Measurements from ENCODE around the gene RNF167. TPM values are rescaled to one million over a fixed set of nuclear protein-coding genes. Genes with fewer than 3 reads are reported as not detected.

The RNF167 gene
- total RNA-seq, 1 donor from 2014 or later = 76.5 TPM

DNA sequence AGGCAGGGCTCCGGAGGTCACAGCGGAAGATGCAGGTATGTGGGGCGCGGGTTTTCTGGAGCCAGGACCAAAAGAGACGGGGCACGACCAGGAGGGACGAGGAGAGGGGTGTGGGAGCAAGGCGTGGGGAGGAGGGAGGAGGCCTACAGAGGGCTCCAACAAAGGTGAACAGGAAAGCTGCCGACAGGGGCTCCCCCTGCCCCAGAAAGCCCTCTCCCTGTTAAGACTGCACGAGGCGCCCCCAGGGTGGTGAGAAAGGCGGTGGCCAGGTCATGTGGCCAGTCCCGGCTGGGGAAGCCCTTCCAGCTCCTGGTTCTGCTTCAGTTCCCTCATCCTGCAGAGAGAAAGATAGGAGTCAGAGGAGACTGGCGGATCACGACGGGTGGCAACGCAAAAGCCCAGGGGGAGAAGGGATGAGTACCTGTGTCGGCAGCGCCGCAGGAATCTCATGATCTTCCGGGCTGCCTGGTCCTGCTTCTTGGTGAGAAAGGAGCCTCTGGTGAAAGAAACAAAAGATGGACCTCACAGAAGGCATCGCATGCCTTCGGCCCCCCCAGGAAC is 28.5 kb downstream of the RNF167 start:
- DNase-seq (ENCODE audit: low spot score) (no peak), ATAC-seq (no peak)
- intact Hi-C loops (cut with DNase I) = no loop called here

DNA sequence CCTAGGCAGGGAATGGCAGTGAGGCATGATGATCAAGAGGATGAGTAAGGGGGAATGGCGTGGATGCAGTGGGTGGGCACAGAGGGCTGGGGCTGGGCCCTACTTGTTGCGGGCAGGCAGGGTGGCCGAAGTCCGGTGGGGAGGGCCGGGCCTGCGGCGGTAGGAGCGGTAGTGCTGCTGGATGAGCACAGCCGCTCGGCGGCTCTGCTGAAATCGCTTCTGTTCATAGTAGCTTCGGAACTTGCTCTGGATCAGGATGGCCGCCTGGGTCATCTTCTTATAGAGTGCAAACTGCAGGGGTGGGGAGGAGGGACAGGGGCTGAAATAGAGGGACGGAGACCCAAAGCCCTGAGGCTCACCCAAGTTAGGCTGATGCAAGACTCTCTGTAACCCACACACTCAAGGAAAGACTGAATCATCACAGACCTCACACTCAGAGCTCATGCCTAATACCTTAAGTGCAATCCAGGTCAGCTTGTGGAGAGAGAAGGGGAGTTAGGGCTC is 29.0 kb downstream of the RNF167 start:
- ATAC-seq (no peak), DNase-seq (ENCODE audit: low spot score) (no peak)
- intact Hi-C loops (cut with DNase I) = no loop called here

DNA sequence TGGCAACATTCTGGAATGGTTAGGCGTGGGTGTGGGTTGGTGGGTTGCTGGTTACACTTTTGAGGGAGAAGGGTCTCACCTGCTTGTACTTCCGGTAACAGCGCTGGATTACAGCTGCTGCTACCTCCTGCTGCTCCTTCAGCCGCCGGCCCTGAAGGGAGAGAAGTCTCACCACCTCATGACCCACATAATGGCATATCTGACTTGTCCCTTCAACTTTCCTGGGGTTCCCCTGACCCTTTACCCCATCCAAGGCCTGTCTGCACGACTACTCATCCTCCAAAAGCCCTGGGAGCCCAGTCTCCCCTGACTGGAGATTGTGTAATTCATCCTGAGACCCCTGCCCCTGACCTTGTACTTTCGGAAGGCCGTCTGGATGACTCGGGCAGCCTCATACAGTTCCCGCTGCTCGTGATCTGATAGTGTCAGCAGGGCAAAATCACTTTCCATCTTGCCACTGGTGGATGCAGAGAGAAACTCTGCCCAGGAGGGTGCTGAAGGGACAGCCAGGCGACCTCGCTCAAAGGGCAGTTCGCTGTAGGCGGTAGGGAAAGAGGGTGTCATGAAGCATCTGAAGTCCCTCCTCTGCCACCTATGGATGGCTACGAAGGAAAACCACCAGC is 29.6 kb downstream of the RNF167 start:
- intact Hi-C loops (cut with DNase I) = no loop called here
- ATAC-seq (no peak), DNase-seq (ENCODE audit: low spot score) (no peak)

DNA sequence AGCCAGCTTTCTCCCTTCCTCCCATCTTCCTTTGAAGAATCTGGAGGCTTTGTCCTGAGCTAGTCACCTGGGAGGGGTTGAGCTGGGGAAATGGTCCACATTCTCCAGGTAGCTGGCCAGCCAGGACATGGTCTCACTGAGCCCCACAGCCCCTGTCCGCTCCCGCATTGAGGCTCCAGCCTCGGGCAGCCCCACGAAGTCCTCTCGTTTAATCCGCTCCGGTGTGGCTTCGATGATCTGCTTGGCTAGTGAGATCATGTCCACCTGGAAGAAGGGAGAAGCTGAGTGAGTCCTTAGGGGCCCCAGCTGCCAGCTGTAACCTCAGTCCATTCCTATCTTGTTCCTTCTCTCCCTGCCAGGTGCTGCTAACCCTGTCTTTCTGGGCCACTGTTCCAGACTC is 30.2 kb downstream of the RNF167 start:
- intact Hi-C loops (cut with DNase I) = no loop called here
- DNase-seq (ENCODE audit: low spot score) (no peak), ATAC-seq (no peak)

DNA sequence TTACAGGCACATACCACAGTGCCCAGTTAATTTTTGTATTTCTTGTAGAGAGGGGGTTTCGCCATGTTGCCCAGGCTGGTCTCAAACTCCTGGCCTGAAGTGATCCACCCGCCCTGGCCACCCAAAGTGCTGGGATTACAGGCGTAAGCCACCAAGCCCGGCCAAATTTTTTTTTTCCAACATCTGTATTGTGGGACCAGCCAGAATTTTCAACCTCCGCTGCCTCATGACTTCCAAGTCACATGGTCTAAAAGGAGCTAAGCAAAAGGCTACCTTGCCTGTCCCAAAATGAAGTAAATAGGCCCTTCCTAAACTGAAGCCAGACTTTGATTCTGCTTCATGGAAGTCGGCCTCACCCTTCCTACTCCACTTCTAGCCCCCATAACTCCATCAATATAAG is 31.8 kb downstream of the RNF167 start:
- ATAC-seq = no peak
- intact Hi-C loops (cut with DNase I) = no loop called here
- DNase-seq (ENCODE audit: low spot score) = no peak

DNA sequence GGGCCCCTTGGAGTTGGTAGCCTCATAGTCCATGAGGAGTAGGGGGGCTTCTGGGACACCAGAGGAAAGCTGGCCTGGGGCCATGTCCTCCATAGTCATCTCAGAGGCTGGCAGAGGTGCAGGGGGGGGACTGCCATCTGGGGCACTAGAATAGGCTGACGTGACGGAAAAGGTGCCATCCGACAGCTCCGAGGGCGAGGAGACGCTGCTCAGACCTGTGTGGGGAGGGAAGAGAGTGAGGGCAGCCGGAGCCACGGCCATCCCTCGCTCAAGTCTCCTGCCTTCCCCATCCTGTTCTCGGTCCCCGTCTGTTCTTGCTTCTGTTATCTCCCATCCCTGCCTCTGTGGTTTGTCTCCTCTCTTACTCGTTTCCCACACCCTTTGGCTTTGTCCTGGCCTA is 32.3 kb downstream of the RNF167 start:
- ATAC-seq (no peak), DNase-seq (ENCODE audit: low spot score) (no peak)
- intact Hi-C loops (cut with DNase I) = no loop called here

DNA sequence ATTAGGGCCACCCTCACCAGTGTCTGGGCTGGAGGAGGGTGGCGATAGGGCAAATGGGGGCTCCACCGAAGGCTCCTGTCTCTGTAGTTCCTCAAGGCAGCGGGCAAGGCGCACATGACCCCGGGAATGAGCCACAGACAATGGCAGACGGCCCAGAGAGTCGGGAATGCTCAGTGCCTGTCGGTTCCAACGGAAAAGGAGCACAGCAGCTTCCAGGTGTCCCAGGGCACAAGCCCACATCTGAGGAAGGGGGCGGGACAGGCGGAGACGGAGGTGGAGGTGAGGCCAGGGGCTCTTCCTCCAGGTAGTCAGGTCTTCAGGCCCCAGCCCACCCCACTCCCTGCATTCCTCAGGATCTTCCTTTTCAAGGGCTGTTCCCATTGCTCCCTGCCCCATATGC is 32.7 kb downstream of the RNF167 start:
- intact Hi-C loops (cut with DNase I) = no loop called here
- ATAC-seq (no peak), DNase-seq (ENCODE audit: low spot score) (no peak)

DNA sequence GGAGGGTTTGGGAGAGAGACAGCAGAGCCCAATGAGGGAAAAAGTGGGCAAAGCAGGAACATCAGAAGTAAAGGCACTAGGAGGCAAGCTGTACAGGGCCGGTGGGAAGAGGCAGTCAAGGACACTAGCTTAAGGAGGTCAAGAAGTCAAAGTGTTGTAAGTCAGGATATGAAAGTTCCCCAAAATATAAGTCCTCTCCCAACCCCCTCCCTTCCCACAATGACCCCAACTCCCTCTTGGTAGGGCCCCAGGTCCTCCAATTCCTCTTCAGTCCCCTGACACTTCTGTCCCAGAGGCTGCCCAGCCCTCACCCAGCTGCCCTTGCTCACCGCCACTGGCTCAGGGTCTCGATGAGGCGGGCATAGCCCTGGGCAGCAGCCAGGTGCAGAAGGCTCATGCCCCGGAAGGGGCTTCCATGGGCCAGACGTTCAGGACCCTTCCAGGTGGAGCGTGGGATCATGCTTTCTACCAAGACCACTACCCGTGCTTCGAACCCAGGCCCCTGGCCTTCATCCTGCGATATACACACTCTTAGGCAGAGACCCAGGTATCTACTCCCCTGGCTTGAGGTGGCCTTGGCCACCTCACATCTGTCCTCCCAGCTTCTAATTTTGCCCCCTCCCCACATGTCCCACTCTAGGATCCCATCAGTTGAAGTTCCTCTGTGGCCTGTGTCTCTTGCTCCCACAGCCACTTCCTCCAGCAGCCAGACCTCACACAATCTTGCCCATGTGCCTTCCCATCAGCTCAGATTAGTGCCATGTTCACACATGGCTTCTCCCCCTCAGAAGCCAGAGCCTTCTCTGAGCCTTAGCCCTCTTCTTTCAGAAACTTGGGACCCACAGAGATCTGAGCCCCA is 33.4 kb downstream of the RNF167 start:
- intact Hi-C loops (cut with DNase I) = no loop called here
- ATAC-seq = no peak
- DNase-seq (ENCODE audit: low spot score) = no peak

DNA sequence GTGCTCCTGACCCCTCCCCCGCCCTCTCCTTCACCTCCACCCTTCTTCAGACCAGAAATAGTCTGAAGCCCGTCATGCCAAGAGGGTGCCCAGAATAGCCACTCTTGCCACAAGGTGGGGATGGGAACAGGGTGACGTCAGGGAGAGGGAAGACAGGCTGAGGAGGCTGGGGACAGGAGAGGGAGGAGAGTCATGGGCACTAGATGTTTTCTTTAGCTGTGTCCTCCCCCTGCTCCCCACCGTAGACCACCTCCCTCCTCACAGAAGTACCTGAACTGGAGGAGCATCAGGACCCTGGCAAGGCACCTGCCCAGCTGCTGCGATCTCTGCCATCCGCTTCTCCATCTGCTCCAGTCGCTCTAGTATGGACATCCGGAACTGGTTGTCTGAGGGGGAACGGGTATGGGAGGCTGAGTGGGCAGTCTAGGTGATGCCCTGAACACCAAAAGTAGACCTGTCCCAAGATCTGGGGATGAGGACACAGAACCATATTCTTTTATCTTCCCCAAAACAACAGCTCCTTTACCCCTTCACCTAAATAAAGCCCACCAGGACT is 34.1 kb downstream of the RNF167 start:
- intact Hi-C loops (cut with DNase I) = no loop called here
- no peak for DNase-seq (ENCODE audit: low spot score)
- no peak for ATAC-seq

DNA sequence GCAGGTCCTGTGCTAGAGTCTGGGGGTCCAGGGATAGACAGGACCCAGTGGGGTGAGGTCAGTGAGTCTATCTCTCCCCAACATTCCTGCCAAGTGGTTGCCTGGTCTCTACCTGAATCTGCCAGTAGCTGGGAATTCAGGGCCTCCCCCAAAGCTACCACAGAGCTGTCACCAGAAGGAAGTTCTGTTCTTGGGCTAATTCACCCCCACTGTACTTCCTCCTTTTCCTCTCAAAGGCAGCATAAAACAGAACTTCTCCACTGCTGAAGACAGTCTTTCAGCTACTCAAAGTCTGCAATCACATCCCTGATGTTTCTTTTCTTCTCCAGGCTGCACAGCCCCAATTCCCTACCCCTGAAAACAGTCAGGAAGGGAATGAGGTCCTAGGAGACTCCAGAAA is 38.7 kb downstream of the RNF167 start:
- ATAC-seq (no peak), DNase-seq (ENCODE audit: low spot score) (no peak)
- intact Hi-C loops (cut with DNase I) = no loop called here

DNA sequence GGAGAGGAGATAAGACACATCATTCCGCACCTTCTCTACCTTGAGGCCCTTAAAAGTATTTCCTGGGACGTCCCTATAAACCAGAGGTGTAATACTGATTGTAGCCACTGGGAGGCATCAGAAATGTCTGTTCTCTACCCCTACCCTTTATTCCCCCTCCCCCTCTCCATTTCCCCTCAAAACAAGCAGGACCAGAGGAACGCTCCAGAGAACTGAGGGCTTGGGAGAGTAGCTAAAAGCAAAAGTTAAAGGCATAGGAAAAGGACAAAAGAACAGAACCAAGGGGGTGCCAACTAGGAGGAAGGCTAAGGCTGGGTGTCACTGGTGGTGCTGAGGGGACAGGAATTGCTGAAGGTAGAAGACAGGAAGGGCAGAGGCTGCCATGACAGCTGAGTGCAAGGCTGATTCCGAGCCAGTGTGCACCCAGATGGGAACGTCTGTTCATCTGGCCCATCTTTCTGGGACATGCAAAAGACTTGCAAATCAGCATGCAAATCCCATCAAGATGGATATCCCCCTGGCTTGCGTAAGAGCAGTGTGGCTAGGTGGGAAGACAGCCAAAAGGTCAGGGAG is 40.7 kb downstream of the RNF167 start:
- ATAC-seq = peak; percentile 51
- intact Hi-C loops (cut with DNase I) = no loop called here

DNA sequence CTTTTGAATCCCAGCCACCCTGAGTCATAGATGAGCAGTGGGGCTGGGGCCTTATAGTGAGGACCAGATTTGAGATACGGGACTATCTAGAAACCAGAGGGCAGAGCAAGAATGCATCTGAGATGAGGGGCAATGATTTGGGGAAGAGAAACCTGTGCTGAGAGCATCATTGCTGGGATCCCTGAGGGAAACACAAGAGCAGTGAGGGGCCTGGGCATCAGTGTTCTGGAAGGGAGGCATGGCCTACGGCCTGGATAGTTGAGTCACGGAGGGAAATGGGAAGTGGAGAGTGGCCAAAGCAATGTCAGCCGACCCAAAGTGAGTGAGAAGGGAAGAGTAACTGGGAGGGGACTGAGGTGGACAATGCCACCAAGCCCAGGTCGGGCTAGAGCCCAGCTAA is 42.2 kb downstream of the RNF167 start:
- DNase-seq (ENCODE audit: low spot score) = no peak
- intact Hi-C loops (cut with DNase I) = no loop called here

More for the DNA sequence above, 40.7 kb downstream of the RNF167 start:
- DNase-seq (ENCODE audit: low spot score) = no peak

DNA sequence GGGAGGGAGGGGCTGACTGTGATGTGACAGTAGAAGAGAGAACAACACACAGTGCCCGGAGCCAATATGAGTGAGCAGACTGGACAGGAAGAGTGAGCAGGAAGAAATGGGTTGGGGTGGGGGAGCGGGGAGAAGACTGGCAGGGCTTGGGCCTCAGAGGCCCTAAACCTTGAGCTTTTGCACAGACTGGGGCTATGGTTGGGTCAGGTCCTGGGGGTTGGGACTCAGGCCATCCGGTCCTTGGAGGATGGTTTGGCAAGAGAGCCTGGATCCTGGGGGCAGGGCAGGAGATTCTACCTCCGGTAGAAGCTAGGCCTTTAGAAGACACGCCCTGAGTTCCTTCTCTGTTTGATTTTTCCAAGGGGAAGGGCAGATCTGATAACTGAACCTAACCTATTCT is 46.3 kb downstream of the RNF167 start:
- intact Hi-C loops (cut with DNase I) = no loop called here
- DNase-seq (ENCODE audit: low spot score) (no peak), ATAC-seq (peak; percentile 2)

More for the DNA sequence above, 42.2 kb downstream of the RNF167 start:
- ATAC-seq = no peak

DNA sequence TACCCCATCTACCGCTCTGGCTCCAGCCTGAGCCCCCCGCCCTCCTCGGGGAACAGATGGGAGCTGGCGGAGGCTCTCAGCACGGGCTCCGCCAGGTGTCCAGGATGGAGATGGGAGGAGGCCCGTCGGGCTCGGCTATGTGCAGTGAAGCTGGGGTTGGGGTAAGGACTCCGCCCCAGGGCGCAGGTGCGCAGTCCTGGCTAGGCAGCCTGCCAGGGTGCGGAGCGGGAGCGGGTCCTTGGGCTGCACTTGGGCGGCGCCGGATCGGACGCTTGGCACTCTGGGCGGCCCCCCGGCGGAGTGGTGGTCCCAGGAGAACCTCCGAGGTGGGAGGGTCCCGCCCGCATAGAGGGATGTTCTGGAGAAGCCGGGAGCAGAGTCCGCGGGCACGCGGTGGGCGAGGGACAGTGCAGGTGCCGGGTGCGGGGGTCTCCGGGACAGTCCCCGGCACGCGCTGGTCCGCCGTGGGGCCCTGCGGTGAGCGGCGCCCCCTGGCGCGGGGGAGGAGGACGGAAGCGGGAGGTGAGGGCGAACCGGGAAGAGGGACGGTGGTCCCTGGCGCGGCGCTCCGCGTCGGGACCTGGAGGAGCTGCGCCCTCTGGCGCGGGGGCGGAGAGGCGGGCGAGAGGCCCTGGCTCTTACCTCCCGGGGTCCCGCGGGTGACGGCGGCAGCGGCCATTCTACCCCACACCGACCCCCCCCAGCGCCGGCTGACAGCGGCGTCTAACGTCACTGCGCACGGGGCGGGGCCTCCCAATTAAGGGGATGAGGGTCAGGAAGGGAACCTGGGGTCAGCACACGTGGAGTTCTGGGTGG is 47.1 kb downstream of the RNF167 start, which contains the start of gene CAMTA2:
CAMTA2 (minus strand) TSS at position 725 of the 816 bp plus-strand sequence. CDS start 1,453 bp downstream, outside the sequence.
- peak; percentile 97 for ATAC-seq
- DNase-seq (ENCODE audit: low spot score) = peak; percentile 96
- intact Hi-C loops (cut with DNase I) = no loop called here

DNA sequence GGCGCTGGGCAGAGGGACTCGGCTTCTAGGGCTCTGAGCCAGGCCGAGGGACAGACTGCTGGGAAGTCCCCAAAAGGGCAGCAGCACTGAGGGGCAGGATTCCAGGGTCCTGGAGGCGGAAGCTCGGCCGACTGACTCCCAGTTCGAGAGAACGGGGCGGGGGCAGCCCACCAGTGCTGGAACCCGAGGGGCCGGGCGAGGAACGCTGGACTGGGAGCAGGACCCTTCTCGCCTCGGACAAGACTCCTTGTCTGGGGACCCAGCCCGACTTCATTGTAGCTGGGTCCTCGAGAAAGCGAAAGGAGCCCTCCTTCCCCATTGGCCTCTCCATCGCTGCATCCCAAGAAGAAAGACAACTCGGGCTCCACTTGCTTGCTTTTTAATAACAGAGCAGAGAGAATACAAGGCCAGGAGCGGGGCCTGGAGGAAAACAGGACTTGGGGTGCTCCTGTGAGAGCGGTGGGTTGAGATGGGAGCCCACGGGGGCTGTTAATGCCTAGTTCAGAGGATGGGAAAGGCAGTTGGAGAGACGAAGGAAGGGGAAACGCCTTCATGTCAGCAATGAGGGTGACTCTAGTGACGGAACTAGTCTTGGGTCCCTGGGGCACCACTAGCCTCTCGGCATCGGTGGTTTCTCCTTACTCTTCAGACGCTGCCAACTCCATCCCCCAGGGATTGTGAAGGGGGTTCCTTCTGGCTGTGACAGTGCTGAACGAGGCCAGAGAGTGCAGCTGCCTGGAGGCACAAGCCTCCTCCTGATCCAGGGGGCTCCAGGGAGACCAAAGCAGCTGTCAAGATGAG is 47.9 kb downstream of the RNF167 start:
- ATAC-seq = peak; percentile 69
- intact Hi-C loops (cut with DNase I) = no loop called here
- peak; percentile 67 for DNase-seq (ENCODE audit: low spot score)

DNA sequence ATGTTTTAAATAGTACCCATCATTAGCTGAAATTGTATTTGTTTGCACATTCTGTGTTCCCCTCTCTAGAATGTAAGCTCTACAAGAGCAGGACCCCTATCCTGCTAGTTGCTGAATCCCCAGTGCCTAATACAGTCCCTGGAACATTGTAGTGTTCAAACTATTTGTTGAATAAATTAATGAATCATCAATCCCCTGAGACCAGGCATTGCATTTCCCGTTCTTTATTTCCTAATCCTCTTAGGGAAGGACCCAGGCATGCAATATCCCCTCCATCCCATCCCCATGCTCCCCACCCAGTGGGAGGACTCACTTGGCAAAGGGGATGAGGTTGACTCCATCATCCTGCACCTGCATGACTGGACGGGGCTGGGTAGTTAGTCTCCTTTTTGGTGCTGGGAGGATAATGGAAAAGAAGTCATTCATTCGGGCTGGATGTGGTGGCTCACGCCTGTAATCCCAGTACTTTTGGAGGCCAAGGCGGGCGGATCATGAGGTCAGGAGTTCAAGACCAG is 54.1 kb downstream of the RNF167 start:
- no peak for ATAC-seq
- intact Hi-C loops (cut with DNase I) = no loop called here
- DNase-seq (ENCODE audit: low spot score) = no peak
